NOMO-1 treated with DMSO at 0.1 percent for 48 hours (cell line): ENCODE data around the gene TBC1D22B.

ENCODE experiments used
- DNase-seq: peaks from one replicate; lab custom pipeline; 2025; ENCODE audit not compliant: unreplicated experiment; lab: John Stamatoyannopoulos, UW

The TBC1D22B gene

DNA sequence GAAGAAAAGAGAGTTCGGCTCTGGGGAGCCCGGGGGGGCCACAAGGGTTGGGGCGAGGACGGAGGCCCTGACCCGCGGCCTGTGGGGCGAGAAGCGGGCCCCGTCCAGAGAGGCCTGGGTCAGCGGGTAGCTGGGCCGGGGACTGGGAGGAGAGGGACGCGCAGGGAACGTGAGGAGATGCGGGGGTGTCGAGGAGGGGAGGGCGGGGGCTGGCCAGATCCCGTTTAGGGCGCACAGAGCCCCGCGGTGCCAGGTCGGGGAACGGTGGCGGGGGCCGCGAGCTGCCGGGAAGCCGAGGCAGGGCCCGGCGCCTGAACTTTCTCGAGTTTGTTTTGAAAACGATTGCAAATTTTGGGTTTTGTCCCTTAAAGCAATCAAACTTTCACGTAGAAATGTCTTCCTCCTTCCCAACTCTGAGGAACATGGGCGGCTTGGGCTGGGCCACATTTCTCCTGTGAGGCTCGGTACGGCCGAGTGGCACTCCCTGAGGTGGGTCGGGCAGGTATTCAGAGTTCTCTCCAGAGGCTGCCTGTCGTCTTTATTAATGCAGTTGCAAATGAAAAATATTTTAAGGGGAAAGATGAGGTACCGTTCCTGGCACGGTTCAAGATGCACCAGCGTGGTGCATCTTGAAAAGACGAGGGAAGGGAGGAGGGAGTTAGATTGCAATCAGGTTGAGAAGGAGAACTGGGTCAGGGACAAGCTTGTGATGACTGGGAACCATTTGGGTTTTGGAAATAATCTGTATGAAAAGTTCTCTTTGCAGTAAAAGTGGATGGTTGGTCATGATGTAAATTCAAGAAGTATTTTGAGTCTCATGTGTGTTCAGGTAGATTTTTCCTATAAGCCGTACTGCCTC is 97.2 kb downstream of the TBC1D22B start:
- DNase-seq = no peak

DNA sequence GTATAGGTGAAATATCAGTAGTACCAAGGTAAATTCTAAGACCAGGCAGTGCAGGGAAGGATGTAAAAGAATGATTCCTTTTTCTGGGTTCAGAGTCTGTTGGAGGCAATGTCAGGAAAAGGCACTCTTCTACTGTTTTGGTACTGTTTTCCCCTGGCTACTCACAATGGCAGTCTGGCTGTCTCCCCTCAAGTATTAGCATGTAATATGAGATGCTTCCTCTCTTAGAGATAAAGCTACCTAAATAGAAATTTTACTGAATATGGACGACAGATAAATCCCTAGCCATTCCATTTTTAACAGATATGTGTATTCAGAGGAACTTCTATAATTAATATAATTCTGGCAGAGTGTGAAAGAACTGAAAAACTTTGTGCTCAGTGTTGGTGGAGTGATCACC is 99.7 kb downstream of the TBC1D22B start:
- DNase-seq = no peak

DNA sequence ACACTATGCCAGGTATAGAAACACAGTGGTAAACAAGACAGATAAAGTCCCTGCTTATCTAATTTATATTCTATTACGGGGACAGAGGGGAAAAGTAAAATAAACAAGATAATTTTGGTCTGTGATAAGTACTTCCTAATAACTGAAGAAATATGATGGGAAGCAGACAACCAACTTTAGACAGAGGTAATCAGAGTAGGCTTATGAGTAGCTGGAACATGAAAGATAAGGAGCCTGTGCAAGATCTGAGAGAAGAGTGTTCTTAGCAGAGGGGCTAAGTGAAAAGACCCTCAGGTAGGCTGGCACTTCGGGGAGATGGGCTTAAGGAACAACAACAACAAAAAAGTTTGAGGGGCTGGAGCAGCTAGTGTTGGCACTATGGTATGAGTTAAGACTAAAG is 100.3 kb downstream of the TBC1D22B start:
- no peak for DNase-seq

DNA sequence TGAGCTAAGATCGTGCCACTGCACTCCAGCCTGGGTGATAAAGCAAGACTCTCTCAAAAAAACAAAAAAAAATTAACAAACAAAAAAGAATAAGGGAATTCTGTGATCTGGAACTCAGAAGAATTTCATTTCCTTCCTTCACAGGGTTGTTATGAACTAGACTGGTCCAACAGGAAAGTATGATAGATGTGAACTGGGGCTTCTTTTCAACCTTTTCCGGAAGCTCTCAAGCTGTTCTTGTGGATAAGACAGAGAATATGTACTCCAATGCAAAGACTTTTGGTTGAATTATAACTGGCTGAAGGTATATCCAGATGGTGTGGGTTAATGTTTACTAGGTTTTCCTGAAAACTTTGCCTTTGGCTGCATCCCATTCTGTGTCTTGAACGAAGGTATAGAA is 101.5 kb downstream of the TBC1D22B start:
- DNase-seq = no peak

DNA sequence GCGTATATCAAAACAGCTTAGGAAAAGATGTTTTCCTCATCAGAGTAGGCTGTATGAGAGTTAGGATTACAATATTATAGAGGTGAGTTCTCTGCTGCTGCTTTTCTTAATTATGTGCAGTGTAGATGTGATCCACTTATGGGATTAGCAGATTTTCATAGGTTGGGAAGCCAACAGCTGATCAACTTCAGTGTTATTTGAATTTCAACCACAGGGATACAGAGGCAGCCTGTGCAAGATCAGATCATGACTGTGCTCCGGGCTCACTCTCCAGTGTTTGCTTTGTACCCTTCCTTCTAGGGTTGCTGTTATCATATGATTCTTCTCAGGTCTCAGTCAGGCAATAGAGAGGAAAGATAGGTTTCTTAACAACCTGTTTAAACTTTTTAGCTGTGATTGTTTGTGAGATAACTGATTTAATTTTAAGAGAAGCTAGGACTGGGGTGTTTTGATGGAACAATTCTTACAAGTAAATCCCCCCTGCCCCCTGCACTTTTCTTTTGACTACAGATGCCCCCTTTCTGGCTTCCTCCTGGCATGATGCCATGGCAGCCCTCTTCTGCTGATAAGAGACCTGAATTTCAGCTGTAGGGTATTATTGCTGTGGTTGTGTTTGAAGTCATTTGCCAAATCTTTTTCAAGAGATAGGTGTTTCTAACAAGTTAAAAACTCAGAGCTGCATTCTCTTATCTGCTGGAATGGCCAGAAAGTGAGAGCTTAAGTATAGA is 104.7 kb downstream of the TBC1D22B start:
- no peak for DNase-seq

DNA sequence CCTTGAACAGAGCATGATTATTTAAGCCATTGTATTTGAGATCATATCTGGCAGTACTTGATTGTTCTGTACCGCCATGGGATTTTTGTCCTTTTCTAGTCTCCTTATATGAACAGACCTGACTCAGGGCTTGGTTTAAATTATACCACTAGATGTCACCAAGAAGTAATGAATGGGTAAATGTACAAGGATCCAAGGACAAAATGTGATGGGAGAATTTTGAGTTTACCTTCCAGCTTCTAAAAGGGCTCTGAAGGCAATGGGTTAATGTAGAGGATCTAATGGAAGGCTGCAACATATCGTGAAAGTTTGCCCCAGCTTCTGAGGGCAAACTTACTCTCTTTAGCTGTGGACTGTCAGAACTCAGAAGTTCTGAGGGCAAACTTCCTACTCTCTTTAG is 108.2 kb downstream of the TBC1D22B start:
- no peak for DNase-seq

DNA sequence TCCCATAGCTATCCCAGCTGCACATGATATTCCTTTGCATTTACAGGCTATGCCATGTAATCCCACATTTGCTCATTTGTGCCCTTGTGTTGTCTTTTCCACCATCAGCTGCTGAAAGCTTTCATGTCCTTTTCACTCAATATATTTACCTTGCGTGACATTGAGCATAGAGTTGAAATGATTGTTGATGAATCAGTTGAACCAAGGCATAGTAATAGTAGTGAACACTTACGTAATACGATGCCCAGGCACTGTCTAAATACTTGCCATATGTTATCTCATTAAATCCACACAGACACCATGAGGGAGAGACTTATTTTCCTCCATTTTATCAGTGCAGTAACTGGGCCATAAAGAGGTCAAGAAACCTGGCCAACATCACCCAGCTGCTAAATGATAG is 109.3 kb downstream of the TBC1D22B start:
- DNase-seq = no peak

DNA sequence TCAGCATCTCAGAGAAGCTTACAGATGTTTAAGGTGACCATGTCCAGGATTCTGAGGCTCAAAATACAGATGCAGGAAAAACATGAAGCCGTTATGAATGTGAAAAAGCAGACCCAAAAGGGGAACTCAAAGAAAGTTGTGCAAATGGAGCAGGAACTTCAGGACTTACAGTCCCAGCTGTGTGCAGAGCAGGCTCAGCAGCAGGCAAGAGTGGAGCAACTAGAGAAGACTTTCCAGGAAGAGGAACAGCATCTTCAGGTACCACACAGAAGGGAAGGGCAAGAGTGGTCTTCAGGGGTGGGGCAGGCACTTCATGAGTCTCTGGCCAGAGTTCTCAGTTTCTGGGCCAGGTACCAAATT is 111.4 kb downstream of the TBC1D22B start:
- DNase-seq = peak; percentile 11

DNA sequence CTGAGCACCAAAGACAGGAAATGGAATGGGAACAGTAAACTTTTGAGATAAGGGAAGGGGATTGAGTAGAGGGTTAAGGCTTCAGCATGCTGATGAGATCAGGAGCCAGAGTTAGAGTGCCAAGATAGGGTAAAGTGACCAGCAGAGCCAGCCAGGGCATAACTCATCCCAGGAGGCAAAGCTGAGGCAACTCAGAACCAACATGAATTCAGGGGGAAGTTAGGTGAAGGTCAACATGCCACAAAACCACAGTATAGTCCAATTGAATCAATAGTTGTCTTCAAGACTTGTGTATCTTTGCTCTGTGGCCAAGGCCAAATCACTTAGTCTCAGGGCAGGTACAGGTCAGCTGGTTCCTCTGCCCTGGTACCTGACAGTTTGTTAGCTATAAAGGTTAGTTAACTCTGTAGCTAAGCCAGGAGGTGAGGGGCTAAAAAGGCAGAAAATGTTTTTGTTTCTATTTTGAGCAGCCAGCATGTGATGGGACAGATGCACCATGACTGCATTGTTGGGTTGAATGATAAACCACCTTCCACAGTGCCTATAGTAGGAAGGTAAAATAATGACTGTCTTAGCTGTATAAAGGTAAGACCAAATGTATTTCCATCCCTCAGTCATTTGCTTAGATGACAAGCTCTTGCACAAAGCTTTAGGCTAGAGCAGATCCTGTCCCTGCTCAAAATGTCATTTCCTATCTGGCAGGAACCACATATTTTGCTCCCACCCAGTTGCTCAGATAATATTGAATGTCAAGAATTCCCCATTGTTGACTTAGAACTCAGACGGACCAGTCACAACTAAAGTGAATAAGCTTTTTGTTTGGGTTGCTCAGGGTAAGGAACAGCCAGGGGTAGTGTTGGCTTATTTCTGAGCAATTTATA is 112.0 kb downstream of the TBC1D22B start:
- no peak for DNase-seq

DNA sequence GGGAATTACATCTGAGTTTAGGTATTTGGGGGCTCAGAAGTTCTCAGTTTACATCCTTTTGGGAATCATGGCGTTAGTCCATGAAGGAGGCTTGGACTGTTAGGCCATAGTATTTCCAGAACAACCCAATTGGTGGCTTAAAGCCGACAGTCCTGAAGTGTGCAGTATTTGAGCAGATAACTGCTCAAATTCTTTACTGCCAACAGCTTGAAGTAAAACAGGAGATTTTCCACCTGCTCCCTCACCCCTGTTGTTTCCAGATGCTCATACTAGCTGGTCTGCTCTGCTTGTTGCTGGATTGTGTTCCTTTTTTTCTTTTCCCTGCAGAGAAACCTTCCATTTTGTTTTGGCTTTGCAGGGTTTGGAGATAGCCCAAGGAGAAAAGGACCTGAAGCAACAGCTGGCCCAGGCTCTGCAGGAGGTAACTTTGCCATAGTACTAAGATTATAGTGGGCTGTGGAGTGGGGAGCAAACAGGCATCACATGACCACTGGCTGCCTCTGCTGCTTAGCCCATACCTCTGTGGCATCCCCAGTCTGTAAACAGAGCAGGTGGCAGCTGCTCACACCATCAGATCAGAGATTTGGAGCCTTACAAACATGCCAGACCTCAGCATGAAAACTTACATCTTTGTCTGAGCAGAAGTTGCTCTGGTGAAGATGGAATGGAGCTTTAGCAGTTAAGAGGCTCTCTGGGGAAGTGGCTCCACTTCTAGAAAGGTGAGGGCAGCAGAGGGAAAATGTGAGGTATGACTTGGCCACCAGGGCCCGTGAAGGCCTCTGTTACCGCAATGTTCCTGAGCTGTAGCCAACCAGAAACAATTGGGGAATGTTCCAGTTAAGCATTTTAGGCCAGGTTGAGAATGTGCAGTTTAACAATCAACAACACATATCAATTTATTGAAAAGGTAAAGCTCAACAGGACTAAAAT is 113.8 kb downstream of the TBC1D22B start:
- no peak for DNase-seq

DNA sequence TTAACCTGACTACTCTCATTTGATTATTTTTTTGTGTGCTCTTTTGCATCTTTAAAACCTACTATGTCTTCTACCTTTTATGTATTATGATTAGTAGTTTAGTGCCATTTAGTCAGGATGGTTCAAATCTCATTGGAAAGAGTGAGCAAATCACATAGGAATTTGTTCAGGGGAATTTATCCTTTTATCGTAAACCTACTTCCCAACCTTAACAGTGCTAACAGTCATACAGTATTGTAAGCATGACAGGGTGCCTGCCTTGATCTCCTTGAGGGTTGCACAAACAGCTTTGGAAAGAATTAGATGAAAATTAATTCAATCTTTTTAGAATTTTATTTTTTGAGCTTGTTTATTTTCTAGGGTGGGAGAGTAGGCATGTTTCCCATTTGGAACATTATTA is 114.5 kb downstream of the TBC1D22B start:
- DNase-seq = no peak

DNA sequence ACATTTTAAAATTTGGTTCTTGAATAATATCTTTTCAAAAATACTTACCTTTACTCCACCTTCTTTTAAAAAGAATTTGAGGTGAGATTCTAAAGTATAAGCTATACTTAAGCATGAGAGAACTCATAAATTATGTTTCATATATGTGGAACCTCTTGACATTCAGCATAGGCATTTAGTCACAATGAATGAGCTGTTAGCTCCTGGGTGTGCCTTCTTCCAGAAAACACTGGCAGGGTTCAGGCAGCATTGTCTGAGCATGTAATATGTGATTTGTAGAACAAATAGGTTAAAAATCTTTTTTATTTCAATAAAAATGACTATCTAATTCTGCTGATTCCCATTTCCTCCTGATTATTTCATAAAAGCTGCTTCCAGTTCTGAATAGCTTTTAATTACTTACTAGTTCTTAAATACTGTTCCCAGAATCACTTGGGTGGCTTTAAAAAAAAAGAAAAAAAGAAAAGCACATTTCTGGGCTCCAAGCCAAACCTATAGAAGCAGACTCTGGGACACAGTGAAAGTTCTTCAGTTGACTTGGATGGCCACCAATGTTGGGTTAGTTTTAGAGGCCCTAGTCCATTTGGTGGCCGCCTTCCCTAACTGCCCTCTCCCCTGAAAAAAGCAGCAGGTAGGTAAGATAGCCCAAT is 116.4 kb downstream of the TBC1D22B start:
- no peak for DNase-seq

DNA sequence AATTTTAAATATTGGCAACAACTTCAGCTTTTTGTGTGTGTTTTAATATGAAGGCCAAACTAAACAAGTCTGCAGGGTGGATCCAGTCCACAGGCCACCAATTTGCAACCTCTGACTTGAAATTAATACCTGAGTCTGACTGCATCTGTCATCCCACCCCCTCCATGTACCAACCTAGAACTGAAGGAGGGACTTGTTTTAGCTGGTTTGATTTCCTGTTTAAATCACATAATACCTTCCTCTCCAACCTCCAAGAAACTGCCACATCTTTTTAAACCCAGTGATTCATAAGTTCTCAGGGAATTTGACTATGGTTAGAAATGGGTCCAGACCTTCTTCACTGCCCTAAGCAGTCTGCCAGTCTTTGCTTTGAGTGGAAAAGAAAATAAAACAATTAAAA is 117.8 kb downstream of the TBC1D22B start:
- DNase-seq = no peak

DNA sequence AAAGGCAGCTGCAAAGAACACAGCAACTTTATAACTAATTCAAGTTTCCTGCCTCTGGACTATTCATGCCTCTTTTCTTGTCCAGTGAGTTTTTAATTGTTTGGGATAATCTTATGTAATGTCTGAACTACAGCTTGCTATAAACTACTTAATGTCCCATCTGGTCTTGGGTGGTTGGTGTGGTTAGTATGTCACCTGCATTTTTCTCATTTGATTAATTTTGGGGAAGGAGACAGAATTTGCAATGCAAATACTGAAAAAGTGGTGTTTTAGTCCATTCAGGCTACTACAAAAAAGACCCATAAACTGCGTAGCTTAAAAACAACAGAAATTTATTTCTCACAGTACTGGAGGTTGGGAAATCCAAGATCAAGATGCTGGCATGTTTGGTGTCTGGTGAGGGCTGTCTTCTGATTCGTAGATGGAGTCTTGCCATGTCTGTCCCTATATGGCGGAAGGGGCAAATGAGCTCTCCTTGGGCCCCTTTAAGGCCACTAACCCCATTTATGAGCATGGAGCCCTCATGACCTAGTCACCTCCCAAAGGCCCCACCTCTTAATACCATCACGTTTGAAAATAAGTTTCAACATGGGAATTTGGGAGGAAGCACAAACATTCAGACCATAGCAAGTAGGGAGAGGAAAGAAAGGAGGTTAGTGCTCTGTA is 118.6 kb downstream of the TBC1D22B start:
- DNase-seq = no peak

DNA sequence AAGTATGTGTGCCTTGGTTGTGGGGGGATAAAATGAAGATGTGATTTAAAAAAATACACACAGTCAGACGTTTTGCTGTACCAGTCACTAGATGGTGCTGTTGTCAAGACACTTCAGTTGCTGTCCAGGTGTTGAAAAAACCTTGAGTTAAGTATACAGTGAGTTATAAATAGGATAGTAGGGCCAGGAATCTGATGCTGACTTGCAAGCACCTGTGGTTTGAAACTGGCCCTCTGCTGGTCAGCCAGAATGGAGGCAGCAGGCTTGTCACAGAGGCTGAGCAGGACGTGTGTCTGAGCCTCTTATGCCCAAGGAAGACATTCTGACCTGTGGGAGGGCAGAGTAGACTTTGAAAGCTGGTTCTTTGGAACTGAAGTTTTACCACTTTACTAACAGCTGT is 124.0 kb downstream of the TBC1D22B start:
- DNase-seq = peak; percentile 34
